ENCODE results near the gene PCDHB11.
"Not testable (repeated sequence)": the region's sequence is repeated elsewhere in the genome, so short reads cannot be mapped to it uniquely, and the experiment has no call there.

Gene PCDHB11

GRCh38 chr5:141174291-141175104, 24.9 kb upstream of the PCDHB11 start:
- H3K4me1 ChIP-seq (ENCODE audit: control insufficient read depth, insufficient read depth, low read length); H3K4me2 ChIP-seq (ENCODE audit: low read length); H3K27me3 ChIP-seq (ENCODE audit: control insufficient read depth, insufficient read depth, low read length); H3K36me3 ChIP-seq (ENCODE audit: insufficient read depth, low read length); H3K9me3 ChIP-seq (replicated peaks; ENCODE audit: low read length); H3K9ac ChIP-seq (ENCODE audit: low read depth, low read length); H3K4me3 ChIP-seq (ENCODE audit: low read length): not testable (repeated sequence)

DNA sequence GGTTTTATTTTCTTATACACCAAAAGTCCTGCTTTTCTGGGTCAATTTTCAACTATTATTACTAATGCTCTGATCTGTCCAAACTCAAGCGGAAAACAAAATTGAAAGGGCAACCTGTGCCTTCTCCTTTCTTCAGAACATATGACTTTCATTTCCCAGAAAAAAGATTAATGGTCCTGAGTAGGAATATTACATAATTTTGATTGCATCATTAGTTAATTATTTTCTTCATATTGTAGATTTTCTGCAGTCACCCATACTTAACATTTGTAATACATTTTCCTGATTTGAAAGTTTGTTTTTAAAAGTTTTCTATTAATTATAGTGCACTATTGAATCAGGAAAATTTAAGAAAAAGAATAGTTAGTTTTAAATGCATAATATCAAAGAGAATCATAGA, 23.5 kb upstream of the PCDHB11 start:
- Histone ChIP-seq H3K36me3 (ENCODE audit: insufficient read depth, low read length) (no peaks in the 10 kb centered on the region), H3K4me3 (ENCODE audit: low read length) (no peak overlapping the region), H3K27me3 (ENCODE audit: control insufficient read depth, insufficient read depth, low read length) (no peaks in the 10 kb centered on the region), H3K9me3 (replicated peaks; ENCODE audit: low read length) (no peaks in the 10 kb centered on the region), H3K4me2 (ENCODE audit: low read length) (no peak overlapping the region), H3K4me1 (ENCODE audit: control insufficient read depth, insufficient read depth, low read length) (no peaks in the 10 kb centered on the region), H3K9ac (ENCODE audit: low read depth, low read length) (no peak overlapping the region)

- not testable (repeated sequence) for H3K4me1 ChIP-seq (ENCODE audit: control insufficient read depth, insufficient read depth, low read length); H3K4me2 ChIP-seq (ENCODE audit: low read length); H3K27me3 ChIP-seq (ENCODE audit: control insufficient read depth, insufficient read depth, low read length); H3K9me3 ChIP-seq (replicated peaks; ENCODE audit: low read length); H3K9ac ChIP-seq (ENCODE audit: low read depth, low read length); H3K4me3 ChIP-seq (ENCODE audit: low read length); H3K36me3 ChIP-seq (ENCODE audit: insufficient read depth, low read length)
Measured at GRCh38 chr5:141177577-141178191, 21.7 kb upstream of the PCDHB11 start, which contains the start of gene PCDHB8. Gene PCDHB8, plus strand, starts transcription at chr5:141177790. Its CDS starts 245 bp downstream, at chr5:141178035.

DNA sequence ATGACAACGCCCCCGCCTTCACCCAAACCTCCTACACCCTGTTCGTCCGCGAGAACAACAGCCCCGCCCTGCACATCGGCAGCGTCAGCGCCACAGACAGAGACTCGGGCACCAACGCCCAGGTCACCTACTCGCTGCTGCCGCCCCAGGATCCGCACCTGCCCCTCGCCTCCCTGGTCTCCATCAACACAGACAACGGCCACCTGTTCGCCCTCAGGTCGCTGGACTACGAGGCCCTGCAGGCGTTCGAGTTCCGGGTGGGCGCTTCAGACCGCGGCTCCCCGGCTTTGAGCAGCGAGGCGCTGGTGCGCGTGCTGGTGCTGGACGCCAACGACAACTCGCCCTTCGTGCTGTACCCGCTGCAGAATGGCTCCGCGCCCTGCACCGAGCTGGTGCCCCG, 20.1 kb upstream of the PCDHB11 start:
- H3K9me3 ChIP-seq (replicated peaks; ENCODE audit: low read length), result not testable (repeated sequence)

DNA sequence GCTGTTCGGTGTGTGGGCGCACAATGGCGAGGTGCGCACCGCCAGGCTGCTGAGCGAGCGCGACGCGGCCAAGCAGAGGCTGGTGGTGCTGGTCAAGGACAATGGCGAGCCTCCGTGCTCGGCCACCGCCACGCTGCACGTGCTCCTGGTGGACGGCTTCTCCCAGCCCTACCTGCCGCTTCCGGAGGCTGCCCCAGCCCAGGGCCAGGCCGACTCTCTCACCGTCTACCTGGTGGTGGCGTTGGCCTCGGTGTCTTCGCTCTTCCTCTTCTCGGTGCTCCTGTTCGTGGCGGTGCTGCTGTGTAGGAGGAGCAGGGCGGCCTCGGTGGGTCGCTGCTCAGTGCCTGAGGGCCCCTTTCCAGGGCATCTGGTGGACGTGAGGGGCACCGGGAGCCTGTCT, 19.6 kb upstream of the PCDHB11 start:
- H3K4me3 ChIP-seq (ENCODE audit: low read length); H3K27me3 ChIP-seq (ENCODE audit: control insufficient read depth, insufficient read depth, low read length); H3K4me1 ChIP-seq (ENCODE audit: control insufficient read depth, insufficient read depth, low read length); H3K36me3 ChIP-seq (ENCODE audit: insufficient read depth, low read length); H3K9ac ChIP-seq (ENCODE audit: low read depth, low read length); H3K9me3 ChIP-seq (replicated peaks; ENCODE audit: low read length); H3K4me2 ChIP-seq (ENCODE audit: low read length): not testable (repeated sequence)

More for the DNA sequence above, 20.1 kb upstream of the PCDHB11 start:
- H3K36me3 ChIP-seq (ENCODE audit: insufficient read depth, low read length); H3K4me1 ChIP-seq (ENCODE audit: control insufficient read depth, insufficient read depth, low read length); H3K27me3 ChIP-seq (ENCODE audit: control insufficient read depth, insufficient read depth, low read length); H3K4me2 ChIP-seq (ENCODE audit: low read length); H3K4me3 ChIP-seq (ENCODE audit: low read length); H3K9ac ChIP-seq (ENCODE audit: low read depth, low read length): not testable (repeated sequence)

DNA sequence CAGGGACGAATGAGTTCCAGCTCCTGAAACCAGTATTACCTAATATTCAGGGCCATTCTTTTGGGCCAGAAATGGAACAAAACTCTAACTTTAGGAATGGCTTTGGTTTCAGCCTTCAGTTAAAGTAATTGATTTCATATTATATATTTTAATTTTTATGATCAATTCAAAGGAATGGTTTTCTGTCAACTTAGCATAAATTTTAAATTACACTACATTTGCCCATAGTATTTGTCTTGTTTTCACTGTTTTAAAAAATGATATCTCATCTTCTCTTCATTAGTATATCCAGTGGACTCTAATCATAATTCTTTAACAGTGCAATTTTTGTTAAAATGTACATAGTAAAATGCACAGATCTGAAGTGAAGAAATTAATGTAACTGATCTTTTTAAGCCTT, 19.1 kb upstream of the PCDHB11 start:
- H3K4me1 ChIP-seq (ENCODE audit: control insufficient read depth, insufficient read depth, low read length), result no peaks in the 10 kb centered on the region
- no peaks in the 10 kb centered on the region for H3K27me3 ChIP-seq (ENCODE audit: control insufficient read depth, insufficient read depth, low read length)
- H3K36me3 ChIP-seq (ENCODE audit: insufficient read depth, low read length), result no peaks in the 10 kb centered on the region
- H3K9ac ChIP-seq (ENCODE audit: low read depth, low read length), result no peak overlapping the region
- H3K4me3 ChIP-seq (ENCODE audit: low read length), result no peak overlapping the region
- no peak overlapping the region for H3K4me2 ChIP-seq (ENCODE audit: low read length)
- H3K9me3 ChIP-seq (replicated peaks; ENCODE audit: low read length), result no peaks in the 10 kb centered on the region

DNA sequence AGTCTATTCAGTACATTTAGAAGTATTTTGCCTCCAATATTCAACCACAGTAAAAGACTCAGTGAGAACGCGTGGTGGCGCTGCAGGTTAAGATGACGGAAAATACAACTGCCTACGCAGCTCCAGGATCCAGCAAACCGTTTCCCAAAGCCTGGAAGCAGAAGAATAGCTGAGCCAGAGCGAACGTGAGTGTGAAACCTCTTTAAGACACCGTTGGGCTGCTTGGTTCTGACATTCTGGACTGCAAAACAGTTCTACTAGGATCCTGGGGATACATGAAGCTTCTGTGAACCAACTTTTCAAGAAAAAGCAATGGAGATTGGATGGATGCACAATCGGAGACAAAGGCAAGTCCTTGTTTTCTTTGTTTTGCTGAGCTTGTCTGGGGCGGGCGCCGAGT, 17.2 kb upstream of the PCDHB11 start, which contains the start of gene PCDHB16:
Gene PCDHB16, plus strand, starts transcription at position 140 of the 400 bp plus-strand sequence. Its CDS starts 173 bp downstream, at position 313.
- Histone ChIP-seq H3K9me3 (replicated peaks; ENCODE audit: low read length) (no peaks in the 10 kb centered on the region), H3K4me2 (ENCODE audit: low read length) (peak within 1 kb of the TSS; percentile 58), H3K27me3 (ENCODE audit: control insufficient read depth, insufficient read depth, low read length) (no peaks in the 10 kb centered on the region), H3K4me1 (ENCODE audit: control insufficient read depth, insufficient read depth, low read length) (no peaks in the 10 kb centered on the region), H3K4me3 (ENCODE audit: low read length) (peak within 1 kb of the TSS; percentile 64), H3K9ac (ENCODE audit: low read depth, low read length) (peak within 1 kb of the TSS; percentile 59), H3K36me3 (ENCODE audit: insufficient read depth, low read length) (no peaks in the 10 kb centered on the region)

DNA sequence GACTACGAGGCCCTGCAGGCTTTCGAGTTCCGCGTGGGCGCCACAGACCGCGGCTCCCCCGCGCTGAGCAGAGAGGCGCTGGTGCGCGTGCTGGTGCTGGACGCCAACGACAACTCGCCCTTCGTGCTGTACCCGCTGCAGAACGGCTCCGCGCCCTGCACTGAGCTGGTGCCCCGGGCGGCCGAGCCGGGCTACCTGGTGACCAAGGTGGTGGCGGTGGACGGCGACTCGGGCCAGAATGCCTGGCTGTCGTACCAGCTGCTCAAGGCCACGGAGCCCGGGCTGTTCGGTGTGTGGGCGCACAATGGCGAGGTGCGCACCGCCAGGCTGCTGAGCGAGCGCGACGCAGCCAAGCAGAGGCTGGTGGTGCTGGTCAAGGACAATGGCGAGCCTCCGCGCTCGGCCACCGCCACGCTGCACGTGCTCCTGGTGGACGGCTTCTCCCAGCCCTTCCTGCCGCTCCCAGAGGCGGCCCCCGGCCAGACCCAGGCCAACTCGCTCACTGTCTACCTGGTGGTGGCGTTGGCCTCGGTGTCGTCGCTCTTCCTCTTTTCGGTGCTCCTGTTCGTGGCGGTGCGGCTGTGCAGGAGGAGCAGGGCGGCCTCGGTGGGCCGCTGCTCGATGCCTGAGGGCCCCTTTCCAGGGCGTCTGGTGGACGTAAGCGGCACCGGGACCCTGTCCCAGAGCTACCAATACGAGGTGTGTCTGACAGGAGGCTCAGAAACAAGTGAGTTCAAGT, 15.1 kb upstream of the PCDHB11 start:
- not testable (repeated sequence) for H3K4me2 ChIP-seq (ENCODE audit: low read length); H3K4me3 ChIP-seq (ENCODE audit: low read length); H3K9ac ChIP-seq (ENCODE audit: low read depth, low read length); H3K27me3 ChIP-seq (ENCODE audit: control insufficient read depth, insufficient read depth, low read length); H3K36me3 ChIP-seq (ENCODE audit: insufficient read depth, low read length); H3K4me1 ChIP-seq (ENCODE audit: control insufficient read depth, insufficient read depth, low read length); H3K9me3 ChIP-seq (replicated peaks; ENCODE audit: low read length)

GRCh38 chr5:141186897-141187512, 12.4 kb upstream of the PCDHB11 start, which contains the start of gene PCDHB9:
Gene PCDHB9, plus strand, starts transcription at chr5:141187161. Its CDS starts 158 bp downstream, at chr5:141187319.
- Histone ChIP-seq H3K4me2 (ENCODE audit: low read length) (peak within 1 kb of the TSS; percentile 52), H3K36me3 (ENCODE audit: insufficient read depth, low read length) (no peaks in the 10 kb centered on the region), H3K27me3 (ENCODE audit: control insufficient read depth, insufficient read depth, low read length) (no peaks in the 10 kb centered on the region), H3K4me1 (ENCODE audit: control insufficient read depth, insufficient read depth, low read length) (no peaks in the 10 kb centered on the region), H3K9ac (ENCODE audit: low read depth, low read length) (no peak within 1 kb of the TSS), H3K4me3 (ENCODE audit: low read length) (peak within 1 kb of the TSS; percentile 55), H3K9me3 (replicated peaks; ENCODE audit: low read length) (no peaks in the 10 kb centered on the region)

- H3K4me3 ChIP-seq (ENCODE audit: low read length); H3K9ac ChIP-seq (ENCODE audit: low read depth, low read length); H3K4me2 ChIP-seq (ENCODE audit: low read length); H3K27me3 ChIP-seq (ENCODE audit: control insufficient read depth, insufficient read depth, low read length); H3K9me3 ChIP-seq (replicated peaks; ENCODE audit: low read length); H3K36me3 ChIP-seq (ENCODE audit: insufficient read depth, low read length); H3K4me1 ChIP-seq (ENCODE audit: control insufficient read depth, insufficient read depth, low read length): not testable (repeated sequence)
Measured at GRCh38 chr5:141188682-141189081, 10.7 kb upstream of the PCDHB11 start.

- not testable (repeated sequence) for H3K27me3 ChIP-seq (ENCODE audit: control insufficient read depth, insufficient read depth, low read length); H3K4me3 ChIP-seq (ENCODE audit: low read length); H3K9ac ChIP-seq (ENCODE audit: low read depth, low read length); H3K4me1 ChIP-seq (ENCODE audit: control insufficient read depth, insufficient read depth, low read length); H3K36me3 ChIP-seq (ENCODE audit: insufficient read depth, low read length); H3K9me3 ChIP-seq (replicated peaks; ENCODE audit: low read length); H3K4me2 ChIP-seq (ENCODE audit: low read length)
Measured at GRCh38 chr5:141189131-141189530, 10.3 kb upstream of the PCDHB11 start.

Data from skeletal muscle satellite cell (primary cell).